Astrocyte (in vitro differentiated cells and primary cell): ENCODE results near the gene ALLC. TPM values are rescaled to one million over a fixed set of nuclear protein-coding genes. Genes with fewer than 3 reads are reported as not detected.

ENCODE experiments used
- DNase-seq: peaks from one replicate; pipeline ENCODE4 v3.0.0-alpha.2; 2010; ENCODE audit warnings: low read depth
- FAIRE-seq: peaks from 2 replicates; lab custom pipeline; 2011; peaks lifted over from hg19 to GRCh38; lab: Jason Lieb, UNC
- H2AFZ ChIP-seq: 2 replicates; pipeline ENCODE4 v1.6.0; 2012; ENCODE audit warnings: low read depth, low read length, inconsistent platforms
- H3K27ac ChIP-seq: 2 replicates; pipeline ENCODE4 v1.5.1; 2011; ENCODE audit warnings: low read depth, low read length, inconsistent platforms
- H3K27me3 ChIP-seq: 2 replicates; pipeline ENCODE4 v1.6.0; 2011; ENCODE audit warnings: low read length, inconsistent platforms; ENCODE audit not compliant: insufficient read depth
- H3K36me3 ChIP-seq: 2 replicates; pipeline ENCODE4 v1.5.1; 2011; ENCODE audit warnings: low read length, inconsistent platforms; ENCODE audit not compliant: insufficient read depth
- H3K4me1 ChIP-seq: 2 replicates; pipeline ENCODE4 v1.5.1; 2011; ENCODE audit warnings: low read length, inconsistent platforms; ENCODE audit not compliant: insufficient read depth
- H3K4me2 ChIP-seq: 2 replicates; pipeline ENCODE4 v1.6.0; 2012; ENCODE audit warnings: low read length, inconsistent platforms
- H3K4me3 ChIP-seq: 2 replicates; pipeline ENCODE4 v1.5.1; 2011; ENCODE audit warnings: low read depth, mild to moderate bottlenecking, low read length, inconsistent platforms; ENCODE audit not compliant: insufficient read depth
- H3K79me2 ChIP-seq: 2 replicates; pipeline ENCODE4 v1.6.0; 2012; ENCODE audit warnings: mild to moderate bottlenecking, low read length, inconsistent platforms; ENCODE audit not compliant: insufficient read depth
- H3K9ac ChIP-seq: 2 replicates; pipeline ENCODE4 v1.6.0; 2012; ENCODE audit warnings: mild to moderate bottlenecking, low read length, inconsistent platforms
- H3K9me3 ChIP-seq: 2 replicates; pipeline ENCODE4 v1.5.1; 2012; ENCODE audit warnings: low read depth, mild to moderate bottlenecking, low read length, inconsistent platforms; ENCODE audit not compliant: insufficient read depth
- H4K20me1 ChIP-seq: 2 replicates; pipeline ENCODE4 v1.6.0; 2012; ENCODE audit warnings: low read length, inconsistent platforms; ENCODE audit not compliant: insufficient read depth
- H3K27ac Mint-ChIP-seq: one replicate; pipeline ENCODE4 v1.8.0; 2021; ENCODE audit warnings: mild to moderate bottlenecking, mixed read lengths; ENCODE audit not compliant: unreplicated experiment
- H3K27me3 Mint-ChIP-seq: one replicate; pipeline ENCODE4 v1.8.0; 2021; ENCODE audit warnings: low read depth, mixed read lengths; ENCODE audit not compliant: unreplicated experiment
- H3K36me3 Mint-ChIP-seq: one replicate; pipeline ENCODE4 v1.8.0; 2021; ENCODE audit warnings: low read depth, mixed read lengths; ENCODE audit not compliant: unreplicated experiment
- H3K4me1 Mint-ChIP-seq: one replicate; pipeline ENCODE4 v1.8.0; 2021; ENCODE audit warnings: low read depth, mixed read lengths; ENCODE audit not compliant: unreplicated experiment
- H3K4me3 Mint-ChIP-seq: one replicate; pipeline ENCODE4 v1.8.0; 2021; ENCODE audit warnings: mild to moderate bottlenecking, moderate library complexity, mixed read lengths; ENCODE audit not compliant: unreplicated experiment
- H3K9me3 Mint-ChIP-seq: one replicate; pipeline ENCODE4 v1.8.0; 2021; ENCODE audit warnings: mild to moderate bottlenecking, mixed read lengths; ENCODE audit not compliant: unreplicated experiment
- EZH2 ChIP-seq: IDR thresholded peaks from 2 replicates; pipeline ENCODE4 v1.6.1; 2012; ENCODE audit warnings: mild to moderate bottlenecking, low read length, inconsistent platforms; ENCODE audit not compliant: insufficient read depth
- total RNA-seq: library from RNA; stranded (reverse); gene quantifications from 2 replicates; pipeline ENCODE4 v1.2.1, GENCODE V29; 2021
- TF ChIP-seq, protein P1 (sequence below): IDR thresholded peaks from 2 replicates; pipeline ENCODE4 v1.5.1; 2011; ENCODE audit warnings: low read depth, mild to moderate bottlenecking, inconsistent platforms, low read length, moderate library complexity; ENCODE audit not compliant: insufficient read depth

The ALLC gene
- total RNA-seq, 1 donor from 2014 or later, result not detected

DNA sequence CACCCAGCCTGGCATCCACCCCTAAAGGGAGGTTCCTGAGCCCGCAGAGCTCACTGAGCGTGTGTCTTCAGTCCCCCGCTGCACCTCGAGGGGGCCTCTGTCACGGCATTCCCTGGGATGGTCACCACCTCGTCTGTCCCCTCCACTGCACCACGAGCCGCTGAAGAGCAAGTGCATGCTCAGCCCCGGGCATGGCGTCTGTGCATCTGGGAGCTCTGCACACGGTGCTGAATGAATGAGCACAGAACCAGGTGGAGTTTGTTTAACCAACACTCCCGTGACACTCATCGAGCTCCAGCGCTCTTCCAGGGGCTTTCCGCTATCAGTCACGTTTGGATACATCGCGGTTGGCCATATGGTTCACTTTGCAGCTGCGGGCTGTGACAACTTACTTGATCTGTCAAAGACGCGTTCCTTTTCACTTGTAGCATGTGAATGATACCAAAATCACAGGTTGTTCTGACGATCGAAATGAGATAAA, 9.2 kb downstream of the ALLC start:
- Histone ChIP-seq H2AFZ (no peak overlapping the region), H4K20me1 (no peaks in the 10 kb centered on the region), H3K27ac (no peak overlapping the region), H3K4me3 (no peak overlapping the region), H3K36me3 (no peaks in the 10 kb centered on the region), H3K9ac (no peak overlapping the region), H3K4me2 (no peak overlapping the region), H3K27me3 (peaks cover 2% of the 10 kb centered on the region), H3K4me1 (no peaks in the 10 kb centered on the region), H3K9me3 (no peaks in the 10 kb centered on the region), H3K79me2 (no peaks in the 10 kb centered on the region)
- Mint-ChIP-seq H3K4me3 (no peak overlapping the region), H3K27ac (no peak overlapping the region), H3K27me3 (peaks cover 12% of the 10 kb centered on the region), H3K9me3 (no peaks in the 10 kb centered on the region), H3K36me3 (no peaks in the 10 kb centered on the region), H3K4me1 (no peaks in the 10 kb centered on the region)
- TF ChIP-seq EZH2, result no peak
- FAIRE-seq (no peak), DNase-seq (no peak)

DNA sequence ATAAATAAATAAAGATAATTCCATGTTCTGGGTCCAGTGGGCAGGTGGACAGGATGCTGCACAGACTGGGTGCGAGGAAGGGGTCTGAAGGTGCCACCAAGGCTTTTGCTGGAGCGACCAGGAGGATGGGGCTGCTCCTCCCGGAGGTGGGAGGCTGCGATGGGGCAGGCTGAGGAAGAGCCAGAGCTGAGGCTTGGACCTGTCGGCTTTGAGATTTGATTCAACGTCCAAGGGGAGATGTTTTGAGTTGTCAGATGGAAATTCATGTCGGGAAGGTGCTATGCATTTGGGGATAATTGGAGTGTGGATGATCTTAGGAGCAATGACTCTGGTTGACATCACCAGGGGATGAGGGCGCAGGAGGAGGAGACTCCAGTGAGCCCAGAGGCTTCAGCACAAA, 11.7 kb downstream of the ALLC start:
- Histone ChIP-seq H3K79me2 (no peaks in the 10 kb centered on the region), H3K9me3 (no peaks in the 10 kb centered on the region), H3K36me3 (no peaks in the 10 kb centered on the region), H3K4me2 (no peak overlapping the region), H2AFZ (no peak overlapping the region), H3K4me1 (no peaks in the 10 kb centered on the region), H3K9ac (no peak overlapping the region), H3K27me3 (no peaks in the 10 kb centered on the region), H3K27ac (no peak overlapping the region), H4K20me1 (no peaks in the 10 kb centered on the region), H3K4me3 (no peak overlapping the region)
- FAIRE-seq (no peak), DNase-seq (no peak)
- peaks cover 26% of the 10 kb centered on the region for H3K27me3 Mint-ChIP-seq
- TF ChIP-seq EZH2, result no peak
- TF ChIP-seq, protein P1, sequence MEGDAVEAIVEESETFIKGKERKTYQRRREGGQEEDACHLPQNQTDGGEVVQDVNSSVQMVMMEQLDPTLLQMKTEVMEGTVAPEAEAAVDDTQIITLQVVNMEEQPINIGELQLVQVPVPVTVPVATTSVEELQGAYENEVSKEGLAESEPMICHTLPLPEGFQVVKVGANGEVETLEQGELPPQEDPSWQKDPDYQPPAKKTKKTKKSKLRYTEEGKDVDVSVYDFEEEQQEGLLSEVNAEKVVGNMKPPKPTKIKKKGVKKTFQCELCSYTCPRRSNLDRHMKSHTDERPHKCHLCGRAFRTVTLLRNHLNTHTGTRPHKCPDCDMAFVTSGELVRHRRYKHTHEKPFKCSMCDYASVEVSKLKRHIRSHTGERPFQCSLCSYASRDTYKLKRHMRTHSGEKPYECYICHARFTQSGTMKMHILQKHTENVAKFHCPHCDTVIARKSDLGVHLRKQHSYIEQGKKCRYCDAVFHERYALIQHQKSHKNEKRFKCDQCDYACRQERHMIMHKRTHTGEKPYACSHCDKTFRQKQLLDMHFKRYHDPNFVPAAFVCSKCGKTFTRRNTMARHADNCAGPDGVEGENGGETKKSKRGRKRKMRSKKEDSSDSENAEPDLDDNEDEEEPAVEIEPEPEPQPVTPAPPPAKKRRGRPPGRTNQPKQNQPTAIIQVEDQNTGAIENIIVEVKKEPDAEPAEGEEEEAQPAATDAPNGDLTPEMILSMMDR, result no peak
- no peak overlapping the region for H3K27ac Mint-ChIP-seq
- H3K36me3 Mint-ChIP-seq, result no peaks in the 10 kb centered on the region
- H3K4me1 Mint-ChIP-seq, result no peaks in the 10 kb centered on the region
- H3K9me3 Mint-ChIP-seq, result no peaks in the 10 kb centered on the region
- no peak overlapping the region for H3K4me3 Mint-ChIP-seq

DNA sequence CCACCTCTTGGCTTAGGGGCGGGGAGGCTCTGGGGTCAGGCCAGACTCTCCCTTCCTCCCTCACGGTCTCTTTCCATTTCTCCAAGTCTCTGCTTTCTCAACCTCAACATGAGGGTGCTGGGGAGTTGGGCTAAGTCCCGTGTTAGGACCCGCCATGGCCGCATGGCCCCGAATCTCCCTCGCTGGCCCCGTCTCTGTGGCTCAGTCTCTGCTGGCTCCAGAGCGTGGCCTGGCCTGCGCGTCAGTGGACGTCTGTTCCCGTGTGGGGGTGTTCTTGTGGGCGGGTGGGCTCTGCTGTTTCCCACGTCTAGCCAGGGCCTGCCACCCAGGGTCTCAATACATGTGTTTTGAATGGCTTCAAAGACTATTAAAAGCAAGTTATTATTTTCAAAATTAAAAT, 12.4 kb downstream of the ALLC start:
- Mint-ChIP-seq H3K36me3 (no peaks in the 10 kb centered on the region), H3K4me3 (no peak overlapping the region), H3K27ac (no peak overlapping the region), H3K27me3 (peaks cover 26% of the 10 kb centered on the region), H3K9me3 (no peaks in the 10 kb centered on the region), H3K4me1 (no peaks in the 10 kb centered on the region)
- no peak overlapping the region for H3K9ac ChIP-seq
- no peaks in the 10 kb centered on the region for H3K79me2 ChIP-seq
- H3K9me3 ChIP-seq, result no peaks in the 10 kb centered on the region
- no peaks in the 10 kb centered on the region for H3K27me3 ChIP-seq
- no peak overlapping the region for H3K4me3 ChIP-seq
- DNase-seq, result no peak
- no peaks in the 10 kb centered on the region for H3K36me3 ChIP-seq
- TF ChIP-seq, protein P1, result no peak
- H4K20me1 ChIP-seq, result no peaks in the 10 kb centered on the region
- H3K4me2 ChIP-seq, result no peak overlapping the region
- no peaks in the 10 kb centered on the region for H3K4me1 ChIP-seq
- no peak for FAIRE-seq
- H2AFZ ChIP-seq, result no peak overlapping the region
- no peak overlapping the region for H3K27ac ChIP-seq
